Activated naive CD8-positive, alpha-beta T cell treated with anti-CD3 and anti-CD28 coated beads for 36 hours (primary cell): ENCODE results near the gene VKORC1. TPM values are rescaled to one million over a fixed set of nuclear protein-coding genes. Genes with fewer than 3 reads are reported as not detected.

Source experiments
- DNase-seq: peaks from one replicate; pipeline ENCODE4 v3.0.0; 2021
- H3K27ac Mint-ChIP-seq: one replicate; pipeline ENCODE4 v1.8.0; 2022; ENCODE audit warnings: mild to moderate bottlenecking, moderate library complexity, mixed read lengths
- H3K27me3 Mint-ChIP-seq: one replicate; pipeline ENCODE4 v1.8.0; 2022; ENCODE audit warnings: mild to moderate bottlenecking, mixed read lengths
- H3K36me3 Mint-ChIP-seq: one replicate; pipeline ENCODE4 v1.8.0; 2021; ENCODE audit warnings: mild to moderate bottlenecking, mixed read lengths
- H3K4me1 Mint-ChIP-seq: one replicate; pipeline ENCODE4 v1.8.0; 2021; ENCODE audit warnings: mixed read lengths
- H3K4me3 Mint-ChIP-seq: one replicate; pipeline ENCODE4 v1.8.0; 2022; ENCODE audit warnings: mild to moderate bottlenecking, moderate library complexity, mixed read lengths
- H3K9me3 Mint-ChIP-seq: one replicate; pipeline ENCODE4 v1.8.0; 2022; ENCODE audit warnings: mixed read lengths
- total RNA-seq, 2 experiments: library from RNA; stranded (reverse); gene quantifications; one replicate each; pipeline ENCODE4 v1.2.3, GENCODE V29; 2021

Gene VKORC1
- total RNA-seq, 2 experiments from 2014 or later: 57.9 to 61.3 TPM

DNA sequence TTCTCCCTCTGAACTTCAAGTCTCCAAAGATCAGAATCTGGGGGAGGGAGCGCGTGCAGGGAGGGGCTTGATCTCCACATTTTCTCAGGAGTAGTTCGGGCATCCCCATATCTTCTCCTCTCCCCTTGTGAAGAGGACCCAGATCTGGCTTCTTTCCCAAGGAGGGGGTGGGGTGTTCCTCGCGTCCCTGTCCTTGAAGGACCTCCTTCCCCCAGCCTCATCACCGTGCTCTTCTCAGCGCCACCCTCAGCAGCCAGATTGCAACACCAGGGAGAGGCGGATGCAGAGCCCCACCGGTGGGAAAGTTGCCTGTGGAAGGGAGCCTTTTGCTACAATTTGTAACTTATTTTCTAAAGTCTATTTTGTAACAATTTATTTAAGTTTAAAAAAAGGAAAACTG lies 11.5 kb downstream of the VKORC1 start:
- no peaks in the 10 kb centered on the region for H3K27me3 Mint-ChIP-seq
- no peak for DNase-seq
- no peak overlapping the region for H3K4me3 Mint-ChIP-seq
- H3K4me1 Mint-ChIP-seq: peaks cover 11% of the 10 kb centered on the region
- no peak overlapping the region for H3K27ac Mint-ChIP-seq
- H3K9me3 Mint-ChIP-seq: no peaks in the 10 kb centered on the region
- peaks cover 8% of the 10 kb centered on the region for H3K36me3 Mint-ChIP-seq

GRCh38 chr16:31082368-31083045 lies 12.1 kb downstream of the VKORC1 start:
- H3K9me3 Mint-ChIP-seq: no peaks in the 10 kb centered on the region
- H3K36me3 Mint-ChIP-seq: peaks cover 13% of the 10 kb centered on the region
- peak overlapping the region; percentile 57 for H3K27ac Mint-ChIP-seq
- H3K27me3 Mint-ChIP-seq: no peaks in the 10 kb centered on the region
- no peak for DNase-seq
- H3K4me1 Mint-ChIP-seq: peaks cover 14% of the 10 kb centered on the region
- no peak overlapping the region for H3K4me3 Mint-ChIP-seq

DNA sequence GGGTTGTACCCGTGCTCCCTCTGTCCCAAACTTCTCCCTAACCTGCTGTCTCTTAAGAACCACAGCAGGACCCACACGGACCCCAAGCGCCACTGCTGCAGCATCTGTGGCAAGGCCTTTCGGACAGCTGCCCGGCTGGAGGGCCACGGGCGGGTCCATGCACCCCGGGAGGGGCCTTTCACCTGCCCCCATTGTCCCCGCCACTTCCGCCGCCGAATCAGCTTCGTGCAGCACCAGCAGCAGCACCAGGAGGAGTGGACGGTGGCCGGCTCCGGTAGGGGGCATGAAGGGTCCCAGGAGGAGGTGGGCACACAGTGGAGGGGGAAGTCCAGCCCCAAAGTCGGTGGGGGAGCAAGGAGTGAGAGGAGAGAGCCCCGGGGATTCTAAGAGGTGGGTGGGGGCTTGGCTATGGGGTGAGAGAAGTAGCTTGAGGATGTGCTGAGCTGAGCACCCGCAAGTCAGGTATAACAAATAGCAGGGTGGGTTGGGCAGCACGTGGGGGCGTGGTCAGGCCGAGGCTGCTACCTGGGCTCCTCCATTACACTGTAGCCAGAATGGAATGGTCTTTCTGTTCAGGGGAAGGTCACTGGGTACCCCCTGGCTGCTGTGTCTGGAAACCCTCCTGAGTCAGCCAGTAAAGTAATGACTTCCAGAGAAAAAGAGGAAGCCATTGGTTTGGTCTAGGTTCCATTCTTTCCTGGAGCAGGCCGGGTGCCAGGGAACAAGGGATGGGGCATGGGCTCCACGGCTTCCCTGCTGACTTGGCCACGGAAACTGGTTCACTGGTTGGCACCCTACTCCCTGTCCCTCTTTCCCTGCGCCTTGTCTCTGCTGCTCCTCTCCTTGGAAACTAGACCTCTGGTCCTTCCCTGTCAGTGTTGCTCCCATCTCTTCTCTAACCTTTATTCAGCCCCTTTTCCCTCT lies 12.9 kb downstream of the VKORC1 start:
- H3K27me3 Mint-ChIP-seq: no peaks in the 10 kb centered on the region
- H3K9me3 Mint-ChIP-seq: no peaks in the 10 kb centered on the region
- no peak overlapping the region for H3K4me3 Mint-ChIP-seq
- peaks cover 14% of the 10 kb centered on the region for H3K4me1 Mint-ChIP-seq
- H3K27ac Mint-ChIP-seq: peak overlapping the region; percentile 57
- no peak for DNase-seq
- H3K36me3 Mint-ChIP-seq: peaks cover 13% of the 10 kb centered on the region

GRCh38 chr16:31080756-31081419 lies 13.7 kb downstream of the VKORC1 start:
- Mint-ChIP-seq H3K4me3 (no peak overlapping the region), H3K4me1 (peaks cover 18% of the 10 kb centered on the region), H3K27ac (no peak overlapping the region), H3K36me3 (peaks cover 13% of the 10 kb centered on the region), H3K27me3 (no peaks in the 10 kb centered on the region), H3K9me3 (no peaks in the 10 kb centered on the region)
- no peak for DNase-seq

- H3K9me3 Mint-ChIP-seq: no peaks in the 10 kb centered on the region
- no peak for DNase-seq
- no peak overlapping the region for H3K27ac Mint-ChIP-seq
- no peaks in the 10 kb centered on the region for H3K27me3 Mint-ChIP-seq
- H3K4me1 Mint-ChIP-seq: peaks cover 24% of the 10 kb centered on the region
- H3K36me3 Mint-ChIP-seq: peaks cover 13% of the 10 kb centered on the region
- H3K4me3 Mint-ChIP-seq: no peak overlapping the region
Measured at GRCh38 chr16:31080035-31080629, 14.5 kb downstream of the VKORC1 start.

DNA sequence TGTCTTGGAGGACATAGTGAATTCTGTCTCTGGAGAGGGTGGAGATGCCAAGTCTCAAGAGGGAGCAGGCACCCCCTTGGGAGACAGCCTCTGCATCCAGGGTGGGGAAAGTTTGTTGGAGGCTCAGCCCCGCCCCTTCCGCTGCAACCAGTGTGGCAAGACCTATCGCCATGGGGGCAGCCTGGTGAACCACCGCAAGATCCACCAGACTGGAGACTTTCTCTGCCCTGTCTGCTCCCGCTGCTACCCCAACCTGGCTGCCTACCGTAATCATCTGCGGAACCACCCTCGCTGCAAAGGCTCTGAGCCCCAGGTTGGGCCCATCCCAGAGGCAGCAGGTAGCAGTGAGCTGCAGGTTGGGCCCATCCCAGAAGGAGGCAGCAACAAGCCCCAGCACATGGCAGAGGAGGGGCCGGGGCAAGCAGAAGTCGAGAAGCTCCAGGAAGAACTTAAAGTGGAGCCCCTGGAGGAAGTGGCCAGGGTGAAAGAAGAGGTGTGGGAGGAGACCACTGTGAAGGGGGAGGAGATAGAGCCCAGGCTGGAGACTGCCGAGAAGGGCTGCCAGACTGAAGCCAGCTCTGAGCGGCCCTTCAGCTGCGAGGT lies 15.2 kb downstream of the VKORC1 start:
- H3K4me3 Mint-ChIP-seq: no peak overlapping the region
- H3K36me3 Mint-ChIP-seq: peaks cover 18% of the 10 kb centered on the region
- no peaks in the 10 kb centered on the region for H3K27me3 Mint-ChIP-seq
- DNase-seq: no peak
- peak overlapping the region; percentile 48 for H3K27ac Mint-ChIP-seq
- H3K9me3 Mint-ChIP-seq: no peaks in the 10 kb centered on the region
- H3K4me1 Mint-ChIP-seq: peaks cover 27% of the 10 kb centered on the region

DNA sequence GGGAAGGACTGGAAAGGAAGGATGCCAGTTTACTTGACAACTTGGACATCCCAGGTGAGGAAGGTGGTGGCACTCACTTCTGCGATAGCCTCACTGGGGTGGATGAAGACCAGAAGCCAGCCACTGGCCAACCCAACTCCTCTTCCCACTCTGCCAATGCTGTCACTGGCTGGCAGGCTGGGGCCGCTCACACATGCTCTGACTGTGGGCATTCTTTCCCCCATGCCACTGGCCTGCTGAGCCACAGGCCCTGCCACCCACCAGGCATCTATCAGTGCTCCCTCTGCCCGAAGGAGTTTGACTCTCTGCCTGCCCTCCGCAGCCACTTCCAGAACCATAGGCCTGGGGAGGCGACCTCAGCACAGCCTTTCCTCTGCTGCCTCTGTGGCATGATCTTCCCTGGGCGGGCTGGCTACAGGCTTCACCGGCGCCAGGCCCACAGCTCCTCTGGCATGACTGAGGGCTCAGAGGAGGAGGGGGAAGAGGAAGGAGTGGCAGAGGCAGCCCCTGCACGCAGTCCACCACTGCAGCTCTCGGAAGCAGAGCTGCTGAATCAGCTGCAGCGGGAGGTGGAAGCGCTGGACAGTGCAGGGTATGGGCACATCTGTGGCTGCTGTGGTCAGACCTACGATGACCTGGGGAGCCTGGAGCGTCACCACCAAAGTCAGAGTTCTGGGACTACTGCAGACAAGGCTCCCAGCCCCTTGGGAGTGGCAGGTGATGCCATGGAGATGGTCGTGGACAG lies 15.8 kb downstream of the VKORC1 start:
- Mint-ChIP-seq H3K27ac (no peak overlapping the region), H3K9me3 (no peaks in the 10 kb centered on the region), H3K4me1 (peaks cover 27% of the 10 kb centered on the region), H3K36me3 (peaks cover 18% of the 10 kb centered on the region), H3K4me3 (no peak overlapping the region), H3K27me3 (no peaks in the 10 kb centered on the region)
- DNase-seq: no peak

- Mint-ChIP-seq H3K4me1 (peaks cover 27% of the 10 kb centered on the region), H3K36me3 (peaks cover 20% of the 10 kb centered on the region), H3K27ac (no peak overlapping the region), H3K4me3 (no peak overlapping the region), H3K27me3 (no peaks in the 10 kb centered on the region), H3K9me3 (no peaks in the 10 kb centered on the region)
- no peak for DNase-seq
Measured at GRCh38 chr16:31077592-31078396, 16.8 kb downstream of the VKORC1 start.

GRCh38 chr16:31077024-31077423 lies 17.6 kb downstream of the VKORC1 start:
- DNase-seq: no peak
- no peak overlapping the region for H3K4me3 Mint-ChIP-seq
- peaks cover 25% of the 10 kb centered on the region for H3K36me3 Mint-ChIP-seq
- peaks cover 29% of the 10 kb centered on the region for H3K4me1 Mint-ChIP-seq
- no peak overlapping the region for H3K27ac Mint-ChIP-seq
- no peaks in the 10 kb centered on the region for H3K9me3 Mint-ChIP-seq
- H3K27me3 Mint-ChIP-seq: no peaks in the 10 kb centered on the region

DNA sequence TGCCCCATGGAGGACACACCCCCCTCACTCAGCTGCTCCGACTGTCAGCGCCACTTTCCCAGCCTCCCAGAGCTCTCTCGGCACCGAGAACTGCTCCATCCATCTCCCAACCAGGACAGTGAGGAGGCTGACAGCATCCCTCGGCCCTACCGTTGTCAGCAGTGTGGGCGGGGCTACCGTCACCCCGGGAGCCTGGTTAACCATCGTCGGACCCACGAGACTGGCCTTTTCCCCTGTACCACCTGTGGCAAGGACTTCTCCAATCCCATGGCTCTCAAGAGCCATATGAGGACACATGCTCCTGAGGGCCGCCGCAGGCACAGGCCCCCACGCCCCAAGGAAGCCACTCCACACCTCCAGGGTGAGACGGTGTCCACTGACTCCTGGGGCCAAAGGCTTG lies 18.3 kb downstream of the VKORC1 start:
- no peaks in the 10 kb centered on the region for H3K9me3 Mint-ChIP-seq
- peak overlapping the region; percentile 48 for H3K27ac Mint-ChIP-seq
- H3K4me1 Mint-ChIP-seq: peaks cover 34% of the 10 kb centered on the region
- H3K27me3 Mint-ChIP-seq: no peaks in the 10 kb centered on the region
- peak overlapping the region; percentile 22 for H3K4me3 Mint-ChIP-seq
- DNase-seq: no peak
- H3K36me3 Mint-ChIP-seq: peaks cover 25% of the 10 kb centered on the region

DNA sequence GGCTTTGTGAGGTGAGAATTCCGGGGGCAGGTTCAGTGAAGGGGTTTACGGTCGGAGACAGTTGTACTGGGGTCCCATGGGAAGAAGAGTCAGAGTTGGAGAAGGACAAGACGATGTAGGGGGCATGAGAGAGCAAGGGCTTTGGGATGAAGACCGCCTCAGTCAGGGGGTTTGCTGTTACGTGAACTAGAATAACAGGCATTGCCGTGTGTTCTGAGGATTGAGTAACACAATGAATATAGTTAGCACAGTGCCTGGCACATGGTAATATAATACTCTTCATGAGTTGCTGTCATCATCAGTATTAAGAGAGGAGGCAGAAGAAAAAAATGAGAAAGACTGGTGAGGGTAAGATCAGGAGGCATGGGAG lies 19.8 kb downstream of the VKORC1 start:
- Mint-ChIP-seq H3K27ac (peak overlapping the region; percentile 95), H3K9me3 (no peaks in the 10 kb centered on the region), H3K27me3 (no peaks in the 10 kb centered on the region), H3K4me3 (peak overlapping the region; percentile 93), H3K36me3 (peaks cover 24% of the 10 kb centered on the region), H3K4me1 (peaks cover 30% of the 10 kb centered on the region)
- DNase-seq: no peak

DNA sequence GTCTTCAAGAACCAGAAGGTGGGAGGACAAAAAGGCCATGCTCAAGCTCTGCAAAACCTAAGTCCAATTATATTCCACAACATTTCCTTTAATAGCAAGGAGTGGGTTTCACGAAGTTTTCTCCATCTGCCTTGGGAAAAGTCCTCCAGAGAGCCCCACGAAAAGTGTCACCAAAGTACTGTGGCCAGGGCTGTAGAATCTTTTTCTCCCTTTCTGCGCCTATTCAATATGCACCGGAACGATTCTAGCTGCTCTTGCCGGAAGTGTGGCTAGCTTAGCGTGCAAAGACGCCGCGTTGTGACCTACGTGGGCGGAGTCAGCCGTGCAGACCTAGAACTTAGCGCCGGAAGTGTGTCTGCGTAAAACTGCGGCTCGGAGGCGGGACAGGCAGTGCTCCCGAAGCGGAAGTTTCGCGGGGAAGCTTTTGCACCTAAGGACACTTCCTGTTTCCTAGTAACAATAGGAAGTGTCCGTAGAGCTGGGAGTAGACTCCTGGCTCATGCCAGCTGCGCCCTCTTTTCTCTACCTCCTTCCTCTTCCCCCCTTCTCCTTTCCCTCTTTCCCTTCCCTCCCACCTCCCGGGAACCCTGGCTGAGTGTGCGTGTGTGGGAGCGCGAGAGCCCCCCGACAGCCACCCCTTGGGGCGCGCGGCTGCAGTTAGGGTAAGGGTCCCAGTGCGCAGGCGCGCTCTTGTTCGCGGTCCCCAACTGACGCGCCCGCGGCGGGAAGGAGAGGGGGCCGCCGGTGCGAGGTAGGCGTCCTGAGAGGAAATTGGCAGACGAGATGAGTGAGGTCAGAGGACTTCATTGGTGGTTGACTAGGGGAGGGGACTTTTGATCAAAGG lies 20.4 kb downstream of the VKORC1 start, which contains the start of the genes ZNF646 and ZNF668:
TSS of gene ZNF646 (plus strand) at position 453 of the 844 bp plus-strand sequence. CDS start 1,903 bp downstream, outside the sequence.
TSS of gene ZNF668 (minus strand) at position 271 of the 844 bp plus-strand sequence. CDS start 9,781 bp downstream, outside the sequence.
- Mint-ChIP-seq H3K36me3 (peaks cover 21% of the 10 kb centered on the region), H3K4me1 (peaks cover 29% of the 10 kb centered on the region), H3K27ac (peak within 1 kb of the TSS; percentile 96), H3K9me3 (no peaks in the 10 kb centered on the region), H3K27me3 (no peaks in the 10 kb centered on the region), H3K4me3 (peak within 1 kb of the TSS; percentile 98)
- DNase-seq: peak; percentile 98
